Mammary epithelial cell (primary cell): ENCODE measurements around the gene HSPB3.

ENCODE experiments used
- EZH2 ChIP-seq: IDR thresholded peaks from 2 replicates; pipeline ENCODE4 v1.6.1; 2012; ENCODE audit warnings: low read length, inconsistent platforms, borderline replicate concordance
- TF ChIP-seq, protein P1 (sequence below), 2 donors: IDR thresholded peaks in 1 of 2; conservative IDR thresholded peaks in 1 of 2; 2 replicates each; pipeline ENCODE4 v1.5.1; 2011 to 2012; ENCODE audit warnings: inconsistent platforms in 2 of 2, low read length in 2 of 2, mild to moderate bottlenecking in 2 of 2, control low read depth in 1 of 2, low read depth in 1 of 2; ENCODE audit not compliant: insufficient read depth in 1 of 2; ENCODE audit errors: extremely low read depth in 1 of 2

DNA sequence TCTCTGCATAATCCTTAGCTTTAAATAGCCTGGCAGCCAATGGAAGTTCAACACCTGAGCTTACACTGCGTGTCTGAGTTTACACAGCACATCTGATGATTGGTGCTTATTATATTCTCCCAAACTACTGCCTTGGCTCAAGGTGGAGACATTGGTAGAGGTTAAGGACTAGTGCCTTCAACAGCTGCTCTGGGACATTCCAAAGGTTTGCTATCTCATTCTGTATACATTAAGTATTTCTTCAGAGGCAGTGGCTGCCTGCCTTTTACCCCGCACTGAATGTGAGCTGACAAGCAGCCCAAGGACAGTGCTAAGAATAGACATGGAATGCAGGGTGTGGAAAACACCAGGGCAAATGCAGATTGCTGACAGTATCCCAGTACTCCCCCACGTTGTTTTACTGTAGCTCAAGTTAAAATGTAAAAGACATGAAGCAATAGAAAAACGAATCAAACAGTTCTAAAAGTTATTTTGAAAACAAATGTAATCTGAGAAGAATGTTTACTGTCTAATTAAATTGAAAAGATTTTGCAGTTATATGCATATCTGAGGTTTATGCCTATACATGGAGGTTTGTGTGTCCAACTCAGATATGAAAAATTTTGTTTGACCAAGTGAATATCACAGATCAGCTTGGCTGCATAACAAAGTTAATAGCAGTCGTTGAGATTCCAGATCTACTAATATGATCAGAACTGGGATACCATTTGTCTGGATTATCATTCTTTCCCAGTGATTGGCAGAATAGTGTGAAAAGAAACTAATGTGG lies 1.8 kb downstream of the HSPB3 start:
- TF ChIP-seq, protein P1, sequence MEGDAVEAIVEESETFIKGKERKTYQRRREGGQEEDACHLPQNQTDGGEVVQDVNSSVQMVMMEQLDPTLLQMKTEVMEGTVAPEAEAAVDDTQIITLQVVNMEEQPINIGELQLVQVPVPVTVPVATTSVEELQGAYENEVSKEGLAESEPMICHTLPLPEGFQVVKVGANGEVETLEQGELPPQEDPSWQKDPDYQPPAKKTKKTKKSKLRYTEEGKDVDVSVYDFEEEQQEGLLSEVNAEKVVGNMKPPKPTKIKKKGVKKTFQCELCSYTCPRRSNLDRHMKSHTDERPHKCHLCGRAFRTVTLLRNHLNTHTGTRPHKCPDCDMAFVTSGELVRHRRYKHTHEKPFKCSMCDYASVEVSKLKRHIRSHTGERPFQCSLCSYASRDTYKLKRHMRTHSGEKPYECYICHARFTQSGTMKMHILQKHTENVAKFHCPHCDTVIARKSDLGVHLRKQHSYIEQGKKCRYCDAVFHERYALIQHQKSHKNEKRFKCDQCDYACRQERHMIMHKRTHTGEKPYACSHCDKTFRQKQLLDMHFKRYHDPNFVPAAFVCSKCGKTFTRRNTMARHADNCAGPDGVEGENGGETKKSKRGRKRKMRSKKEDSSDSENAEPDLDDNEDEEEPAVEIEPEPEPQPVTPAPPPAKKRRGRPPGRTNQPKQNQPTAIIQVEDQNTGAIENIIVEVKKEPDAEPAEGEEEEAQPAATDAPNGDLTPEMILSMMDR (conservative IDR thresholded peaks at IDR 0.05 in 1 of 2, IDR thresholded peaks at IDR 0.05 in 1 of 2; ENCODE audit: extremely low read depth in 1 of 2, insufficient read depth in 1 of 2, low read depth in 1 of 2, low read length in 2 of 2) = no peak
- TF ChIP-seq EZH2 = no peak
